Parathyroid adenoma (tissue), 2 donors: ENCODE measurements around the gene TRIM71.

Source experiments
- H2AFZ ChIP-seq: fragments of 300-600 bp; sonication (generic); one replicate; pipeline ENCODE4 v1.7.0; 2017; ENCODE audit warnings: antibody characterized with exemption, mild to moderate bottlenecking
- H3K27ac ChIP-seq: fragments of 300-600 bp; sonication (generic); one replicate; pipeline ENCODE4 v1.7.0; 2017
- H3K27me3 ChIP-seq: fragments of 300-600 bp; sonication (generic); one replicate; pipeline ENCODE4 v1.7.0; 2017; ENCODE audit warnings: low read length; ENCODE audit not compliant: control insufficient read depth, insufficient read depth
- H3K36me3 ChIP-seq: fragments of 300-600 bp; sonication (generic); one replicate; pipeline ENCODE4 v1.7.0; 2017; ENCODE audit warnings: low read length; ENCODE audit not compliant: control insufficient read depth, insufficient read depth
- H3K4me1 ChIP-seq: fragments of 300-600 bp; sonication (generic); one replicate; pipeline ENCODE4 v1.7.0; 2017; ENCODE audit warnings: control low read depth
- H3K4me2 ChIP-seq: fragments of 300-600 bp; sonication (generic); one replicate; pipeline ENCODE4 v1.7.0; 2017; ENCODE audit warnings: low read length
- H3K4me3 ChIP-seq: fragments of 300-600 bp; sonication (generic); one replicate; pipeline ENCODE4 v1.7.0; 2017; ENCODE audit warnings: low read depth, low read length
- H3K79me2 ChIP-seq: fragments of 300-600 bp; sonication (generic); one replicate; pipeline ENCODE4 v1.7.0; 2017; ENCODE audit warnings: control low read depth
- H3K9ac ChIP-seq: fragments of 300-600 bp; sonication (generic); one replicate; pipeline ENCODE4 v1.7.0; 2017; ENCODE audit warnings: mild to moderate bottlenecking
- H3K9me3 ChIP-seq: fragments of 300-600 bp; sonication (generic); one replicate; pipeline ENCODE4 v1.7.0; 2017; ENCODE audit warnings: low read length; ENCODE audit not compliant: control insufficient read depth
- CTCF ChIP-seq: fragments of 300-600 bp; sonication (generic); IDR thresholded peaks from one replicate; pipeline ENCODE4 v1.7.0; 2017; ENCODE audit warnings: antibody characterized with exemption, mild to moderate bottlenecking
- donor health status: primary hyperparathyroidism.

Gene TRIM71

GRCh38 chr3:32859604-32860237 lies 41.9 kb downstream of the TRIM71 start:
- Histone ChIP-seq H3K4me3 (no peak overlapping the region), H3K27me3 (no peaks in the 10 kb centered on the region), H3K4me2 (no peak overlapping the region), H3K27ac (no peak overlapping the region), H3K9ac (no peak overlapping the region), H2AFZ (no peak overlapping the region), H3K36me3 (no peaks in the 10 kb centered on the region), H3K9me3 (no peaks in the 10 kb centered on the region), H3K79me2 (no peaks in the 10 kb centered on the region), H3K4me1 (no peaks in the 10 kb centered on the region)
- TF ChIP-seq CTCF = no peak

GRCh38 chr3:32860499-32860898 lies 42.7 kb downstream of the TRIM71 start:
- Histone ChIP-seq H3K9ac (no peak overlapping the region), H3K79me2 (no peaks in the 10 kb centered on the region), H3K4me2 (no peak overlapping the region), H3K36me3 (no peaks in the 10 kb centered on the region), H3K4me3 (no peak overlapping the region), H3K9me3 (no peaks in the 10 kb centered on the region), H3K27ac (no peak overlapping the region), H3K4me1 (no peaks in the 10 kb centered on the region), H3K27me3 (no peaks in the 10 kb centered on the region), H2AFZ (no peak overlapping the region)
- TF ChIP-seq CTCF = no peak

GRCh38 chr3:32861681-32862080 lies 43.9 kb downstream of the TRIM71 start:
- H3K36me3 ChIP-seq = no peaks in the 10 kb centered on the region
- no peaks in the 10 kb centered on the region for H3K4me1 ChIP-seq
- no peaks in the 10 kb centered on the region for H3K9me3 ChIP-seq
- H3K9ac ChIP-seq = no peak overlapping the region
- no peak overlapping the region for H3K4me3 ChIP-seq
- H3K4me2 ChIP-seq = no peak overlapping the region
- H3K27ac ChIP-seq = no peak overlapping the region
- H2AFZ ChIP-seq = no peak overlapping the region
- no peaks in the 10 kb centered on the region for H3K79me2 ChIP-seq
- no peaks in the 10 kb centered on the region for H3K27me3 ChIP-seq
- no peak for TF ChIP-seq CTCF

GRCh38 chr3:32862247-32862935 lies 44.6 kb downstream of the TRIM71 start:
- Histone ChIP-seq H3K4me1 (no peaks in the 10 kb centered on the region), H3K79me2 (no peaks in the 10 kb centered on the region), H3K4me3 (no peak overlapping the region), H3K4me2 (no peak overlapping the region), H3K9me3 (no peaks in the 10 kb centered on the region), H2AFZ (no peak overlapping the region), H3K27ac (no peak overlapping the region), H3K27me3 (no peaks in the 10 kb centered on the region), H3K9ac (no peak overlapping the region), H3K36me3 (no peaks in the 10 kb centered on the region)
- TF ChIP-seq CTCF = no peak
